IMR-90 (cell line): Measurements from ENCODE around the gene MDM1. TPM values are rescaled to one million over a fixed set of nuclear protein-coding genes. Genes with fewer than 3 reads are reported as not detected.

Source experiments
- ATAC-seq: fragments of 200-7000 bp; cut with Tn5 transposase; 2 replicates; pipeline ENCODE4 v1.9.1; 2020; ENCODE audit warnings: low read depth, mild to moderate bottlenecking, moderate library complexity
- BruUV-seq: library from RNA; stranded (reverse); fragments of 400-500 nt; replicated peaks from 2 replicates; lab custom pipeline; 2021; lab: Mats Ljungman, UMichigan
- CTCF ChIA-PET: fragments of 300-600 bp; formaldehyde crosslinking; extraction: SDS; loops from one replicate; lab custom pipeline; 2021; ENCODE audit warnings: antibody characterized with exemption; lab: Yijun Ruan, JAX
- POLR2A ChIA-PET: fragments of 300-600 bp; sonication (Branson Sonifier 250); formaldehyde crosslinking; loops from one replicate; lab custom pipeline; 2022; ENCODE audit warnings: antibody characterized with exemption; ENCODE audit not compliant: unreplicated experiment; lab: Charles Lee
- DNase-seq: peaks from one replicate; pipeline ENCODE4 v3.0.0; 2013
- H2AFZ ChIP-seq: replicated peaks from 2 replicates; pipeline ENCODE3; 2013; ENCODE audit warnings: low read length, mild to moderate bottlenecking; ENCODE audit not compliant: poor library complexity
- H2AK5ac ChIP-seq: 2 replicates; pipeline ENCODE4 v1.6.1; 2013; ENCODE audit warnings: low read depth, low read length, inconsistent platforms
- H2AK9ac ChIP-seq: replicated peaks from 2 replicates; pipeline ENCODE3; 2013; ENCODE audit warnings: mild to moderate bottlenecking, low read depth, low read length, moderate library complexity; ENCODE audit not compliant: poor library complexity
- H2BK120ac ChIP-seq: 2 replicates; pipeline ENCODE4 v1.6.1; 2013; ENCODE audit warnings: low read depth, low read length, inconsistent platforms
- H2BK15ac ChIP-seq: 3 replicates; pipeline ENCODE4 v1.6.1; 2013; ENCODE audit warnings: low read depth, low read length, inconsistent platforms
- H2BK20ac ChIP-seq: 2 replicates; pipeline ENCODE4 v1.6.1; 2013; ENCODE audit warnings: low read depth, mild to moderate bottlenecking, inconsistent platforms, low read length, moderate library complexity
- H2BK5ac ChIP-seq: 2 replicates; pipeline ENCODE4 v1.6.1; 2013; ENCODE audit warnings: mild to moderate bottlenecking, low read depth, low read length, inconsistent platforms; ENCODE audit not compliant: poor library complexity, severe bottlenecking
- H3K14ac ChIP-seq: replicated peaks from 2 replicates; pipeline ENCODE4 v1.6.1; 2013; ENCODE audit warnings: low read depth, low read length, inconsistent platforms
- H3K18ac ChIP-seq: 2 replicates; pipeline ENCODE4 v1.6.1; 2013; ENCODE audit warnings: low read depth, low read length, control low read depth
- H3K23ac ChIP-seq: 2 replicates; pipeline ENCODE4 v1.6.1; 2013; ENCODE audit warnings: low read depth, low read length, inconsistent platforms
- H3K27ac ChIP-seq: 2 replicates; pipeline ENCODE4 v1.5.1; 2013; ENCODE audit warnings: mild to moderate bottlenecking, control low read depth, low read length; ENCODE audit not compliant: insufficient read depth
- H3K27me3 ChIP-seq: 2 replicates; pipeline ENCODE4 v1.6.1; 2013; ENCODE audit warnings: low read length; ENCODE audit not compliant: control insufficient read depth, insufficient read depth
- H3K36me3 ChIP-seq: 2 replicates; pipeline ENCODE4 v1.6.1; 2013; ENCODE audit warnings: low read length, mixed read lengths; ENCODE audit not compliant: control insufficient read depth, insufficient read depth
- H3K4ac ChIP-seq: 2 replicates; pipeline ENCODE4 v1.6.1; 2013; ENCODE audit warnings: low read depth, low read length, inconsistent platforms
- H3K4me1 ChIP-seq: 2 replicates; pipeline ENCODE4 v1.6.1; 2013; ENCODE audit warnings: low read length, mixed read lengths; ENCODE audit not compliant: control insufficient read depth, insufficient read depth
- H3K4me2 ChIP-seq: 2 replicates; pipeline ENCODE4 v1.6.1; 2013; ENCODE audit warnings: low read depth, mild to moderate bottlenecking, control low read depth, low read length, moderate library complexity
- H3K4me3 ChIP-seq: 2 replicates; pipeline ENCODE4 v1.5.1; 2013; ENCODE audit warnings: low read depth, mild to moderate bottlenecking, control low read depth, low read length, moderate library complexity; ENCODE audit not compliant: insufficient read depth
- H3K56ac ChIP-seq: 2 replicates; pipeline ENCODE4 v1.6.1; 2013; ENCODE audit warnings: low read length, inconsistent platforms; ENCODE audit not compliant: insufficient read depth; ENCODE audit errors: extremely low read depth
- H3K79me1 ChIP-seq, 2 experiments: 2 replicates each; pipeline ENCODE4 v1.6.1; 2013; ENCODE audit warnings: low read length in 2 of 2, inconsistent platforms in 1 of 2, low read depth in 1 of 2
- H3K9ac ChIP-seq: 2 replicates; pipeline ENCODE4 v1.6.1; 2013; ENCODE audit warnings: low read depth, low read length, control low read depth
- H3K9me1 ChIP-seq: 2 replicates; pipeline ENCODE4 v1.6.1; 2013; ENCODE audit warnings: low read length, inconsistent platforms; ENCODE audit not compliant: insufficient read depth
- H3K9me3 ChIP-seq: 2 replicates; pipeline ENCODE4 v1.6.1; 2013; ENCODE audit warnings: low read length; ENCODE audit not compliant: control insufficient read depth, insufficient read depth
- H4K20me1 ChIP-seq: 2 replicates; pipeline ENCODE4 v1.6.1; 2013; ENCODE audit warnings: low read length, inconsistent platforms; ENCODE audit not compliant: insufficient read depth
- H4K5ac ChIP-seq: 2 replicates; pipeline ENCODE4 v1.6.1; 2013; ENCODE audit warnings: mild to moderate bottlenecking, low read depth, low read length, control low read depth
- H4K8ac ChIP-seq, 2 experiments: 2 replicates each; pipeline ENCODE4 v1.6.1; 2013; ENCODE audit warnings: low read depth in 2 of 2, low read length in 2 of 2, control low read depth in 1 of 2, inconsistent platforms in 1 of 2
- H4K91ac ChIP-seq: 2 replicates; pipeline ENCODE4 v1.6.1; 2013; ENCODE audit warnings: low read depth, low read length, inconsistent platforms; ENCODE audit not compliant: insufficient read depth
- BHLHE40 ChIP-seq: fragments of 150-350 bp; IDR thresholded peaks from 2 replicates; pipeline ENCODE4 v1.6.1; 2016; ENCODE audit warnings: mild to moderate bottlenecking, low read depth, low read length
- CEBPB ChIP-seq: IDR thresholded peaks from 2 replicates; pipeline ENCODE4 v1.6.1; 2012; ENCODE audit warnings: low read depth, low read length, improper control_type of control experiment
- CHD1 ChIP-seq: IDR thresholded peaks from 2 replicates; pipeline ENCODE4 v1.6.1; 2012; ENCODE audit warnings: low read depth, low read length, improper control_type of control experiment
- FOS ChIP-seq: fragments of 150-350 bp; IDR thresholded peaks from 2 replicates; pipeline ENCODE4 v1.6.1; 2016; ENCODE audit warnings: low read depth, low read length
- MAZ ChIP-seq: IDR thresholded peaks from 2 replicates; pipeline ENCODE4 v1.6.1; 2012; ENCODE audit warnings: low read depth, mild to moderate bottlenecking, low read length, improper control_type of control experiment, moderate library complexity, borderline replicate concordance
- NFE2L2 ChIP-seq: fragments of 150-350 bp; IDR thresholded peaks from 2 replicates; pipeline ENCODE4 v1.6.1; 2016; ENCODE audit warnings: low read depth, mild to moderate bottlenecking, low read length
- POLR2A ChIP-seq: IDR thresholded peaks from 2 replicates; pipeline ENCODE4 v1.6.1; 2012; ENCODE audit warnings: mild to moderate bottlenecking, low read depth, low read length
- RAD21 ChIP-seq: IDR thresholded peaks from 2 replicates; pipeline ENCODE4 v1.6.1; 2012; ENCODE audit warnings: low read length, improper control_type of control experiment
- RFX5 ChIP-seq: IDR thresholded peaks from 2 replicates; pipeline ENCODE4 v1.8.0; 2012; ENCODE audit warnings: low read depth, mild to moderate bottlenecking, low read length, moderate library complexity
- WGBS, 2 experiments: methylation state at CpG; one replicate each; pipeline versions ENCODE4 v1.1.5 to v1.1.7; 2013; ENCODE audit warnings: missing lambda C conversion rate in 2 of 2; ENCODE audit not compliant: insufficient read length in 1 of 2; ENCODE audit errors: extremely low coverage in 2 of 2; 5-methylcytosine and 5-hydroxymethylcytosine counted together
- dilution Hi-C: fragments of 300-500 bp; cut with HindIII; formaldehyde crosslinking; loops from one replicate; pipeline ENCODE4 v1.14.3; 2018; ENCODE audit warnings: low sequenced_read_pairs; ENCODE audit not compliant: unreplicated experiment
- in situ Hi-C: fragments of 300-500 bp; cut with MboI; formaldehyde crosslinking; loops from 3 replicates; pipeline ENCODE4 v1.14.3; 2019; ENCODE audit warnings: low sequenced_read_pairs, inconsistent platforms, mixed read lengths
- intact Hi-C: fragments of 100-400 bp; cut with micrococcal nuclease; formaldehyde crosslinking; loops from 2 replicates; pipeline ENCODE4 v1.10.0; 2022
- polyA plus RNA-seq, 3 experiments: library from polyadenylated mRNA; depleted of rRNA; stranded (reverse); fragments of >200 nt; gene quantifications; 2 replicates each; pipeline ENCODE4 v1.2.3, GENCODE V29; 2012; ENCODE audit warnings: low replicate concordance in 1 of 3
- total RNA-seq: library from RNA; depleted of rRNA; stranded (reverse); fragments of >200 nt; gene quantifications from 2 replicates; pipeline ENCODE4 v1.2.3, GENCODE V29; 2012

The MDM1 gene
- total and polyA plus RNA-seq, 2 of the 4 experiments (the other 2 are of a cell fraction), result 5.6 to 5.7 TPM

DNA sequence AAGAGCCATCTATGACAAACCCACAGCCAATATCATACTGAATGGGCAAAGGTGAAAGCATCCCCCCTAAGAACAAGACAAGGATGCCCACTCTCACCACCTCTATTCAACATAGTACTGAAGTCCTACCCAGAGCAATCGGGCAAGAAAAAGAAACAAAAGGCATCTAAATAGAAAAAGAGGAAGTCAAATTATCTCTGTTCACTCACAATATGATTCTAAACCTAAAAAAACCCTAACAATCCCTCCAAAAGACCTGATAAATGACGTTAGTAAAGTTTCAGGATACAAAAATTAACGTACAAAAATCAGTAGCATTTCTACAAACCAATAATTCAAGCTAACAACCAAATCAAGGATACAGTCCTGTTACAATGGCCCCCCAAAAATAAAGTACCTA lies 26.9 kb downstream of the MDM1 start:
- no peak overlapping the region for H2BK20ac ChIP-seq
- peaks cover 8% of the 10 kb centered on the region for H3K9me1 ChIP-seq
- H3K23ac ChIP-seq, result no peak overlapping the region
- H3K4me3 ChIP-seq, result no peak overlapping the region
- H3K9me3 ChIP-seq, result no peaks in the 10 kb centered on the region
- H4K8ac ChIP-seq, result no peak overlapping the region
- H3K4ac ChIP-seq, result no peak overlapping the region
- H3K18ac ChIP-seq, result no peak overlapping the region
- no CpG with 5 or more reads among the region's 3 CpGs for WGBS, 2 experiments
- no peak overlapping the region for H2AFZ ChIP-seq
- peaks cover 5% of the 10 kb centered on the region; the same call in 1 of the 2 replicates for H3K36me3 ChIP-seq
- POLR2A ChIA-PET, result no interaction called here
- in situ Hi-C loops, result no loop called here
- ATAC-seq (no peak), DNase-seq (no peak)
- CTCF ChIA-PET, result no interaction called here
- H4K20me1 ChIP-seq, result no peaks in the 10 kb centered on the region
- H4K5ac ChIP-seq, result no peak overlapping the region
- 0 out of 4 replicates have a peak, but pooled peaks cover 0 to 3% of the 10 kb centered on the region in 2 experiments for H3K79me1 ChIP-seq
- intact Hi-C loops, result no loop called here
- H2AK5ac ChIP-seq, result no peak overlapping the region
- no peak overlapping the region for H2BK15ac ChIP-seq
- no peak overlapping the region for H3K4me2 ChIP-seq
- H3K9ac ChIP-seq, result no peak overlapping the region
- no peak for TF ChIP-seq FOS
- TF ChIP-seq CHD1, result no peak
- TF ChIP-seq NFE2L2, result no peak
- TF ChIP-seq CEBPB, result no peak
- TF ChIP-seq RFX5, result no peak
- no peak for TF ChIP-seq BHLHE40
- no peak for TF ChIP-seq POLR2A
- TF ChIP-seq MAZ, result no peak
- no peak for TF ChIP-seq RAD21
- H2BK120ac ChIP-seq, result no peak overlapping the region
- no peak overlapping the region for H3K14ac ChIP-seq
- H2AK9ac ChIP-seq, result no peak overlapping the region
- H3K4me1 ChIP-seq, result peaks cover 5% of the 10 kb centered on the region
- dilution Hi-C loops, result loop anchor here (25.0 kb wide), 1 partner anchor 93 kb away; no protein-coding TSS in a partner anchor
- H3K27ac ChIP-seq, result no peak overlapping the region
- no peak overlapping the region for H4K91ac ChIP-seq
- H3K27me3 ChIP-seq, result no peaks in the 10 kb centered on the region
- no peak overlapping the region for H3K56ac ChIP-seq
- BruUV-seq, result no TSS peak
- no peak overlapping the region for H2BK5ac ChIP-seq
